GM23338 (cell line): ENCODE data around the gene SENP3. TPM values are rescaled to one million over a fixed set of nuclear protein-coding genes. Genes with fewer than 3 reads are reported as not detected.
A peak's percentile ranks its signal among the peaks of the same experiment; 100 is the strongest.

Experiments used
- ATAC-seq: fragments of 200-7000 bp; cut with Tn5 transposase; 3 replicates; pipeline ENCODE4 v1.9.1; 2020
- DNase-seq: peaks from one replicate; pipeline ENCODE4 v3.0.0-alpha.2; 2015; ENCODE audit warnings: low spot score
- H2AFZ ChIP-seq: fragments of 200-600 bp; sonication (generic); 2 replicates; pipeline ENCODE4 v1.8.0; 2016; ENCODE audit warnings: antibody characterized with exemption, mild to moderate bottlenecking, moderate library complexity
- H3F3A ChIP-seq: fragments of 200-600 bp; sonication (generic); replicated peaks from 2 replicates; pipeline ENCODE4 v1.8.0; 2017; ENCODE audit warnings: antibody characterized with exemption, mixed run types, low read depth
- H3K27ac ChIP-seq: fragments of 200-600 bp; sonication (generic); 2 replicates; pipeline ENCODE4 v1.6.1; 2016; ENCODE audit warnings: low read depth
- H3K27me3 ChIP-seq: fragments of 200-600 bp; sonication (generic); 2 replicates; pipeline ENCODE4 v1.8.0; 2016; ENCODE audit warnings: mild to moderate bottlenecking, mixed run types, moderate library complexity; ENCODE audit not compliant: insufficient read depth
- H3K36me3 ChIP-seq: fragments of 200-600 bp; sonication (generic); 2 replicates; pipeline ENCODE4 v1.8.0; 2016; ENCODE audit warnings: mild to moderate bottlenecking; ENCODE audit not compliant: insufficient read depth
- H3K4me1 ChIP-seq: fragments of 200-600 bp; sonication (generic); 2 replicates; pipeline ENCODE4 v1.8.0; 2016; ENCODE audit warnings: mild to moderate bottlenecking, moderate library complexity; ENCODE audit not compliant: insufficient read depth
- H3K4me2 ChIP-seq: fragments of 200-600 bp; sonication (generic); 2 replicates; pipeline ENCODE4 v1.7.1; 2017; ENCODE audit warnings: mixed run types
- H3K4me3 ChIP-seq: fragments of 200-600 bp; sonication (generic); 2 replicates; pipeline ENCODE4 v1.6.1; 2016; ENCODE audit warnings: mixed run types
- H3K79me2 ChIP-seq: fragments of 200-600 bp; sonication (generic); replicated peaks from 2 replicates; pipeline ENCODE4 v1.8.0; 2017; ENCODE audit warnings: mild to moderate bottlenecking; ENCODE audit not compliant: insufficient read depth
- H3K9me2 ChIP-seq: fragments of 200-600 bp; sonication (generic); 2 replicates; pipeline ENCODE4 v1.8.0; 2017; ENCODE audit not compliant: insufficient read depth
- H4K20me1 ChIP-seq: fragments of 200-600 bp; sonication (generic); replicated peaks from 2 replicates; pipeline ENCODE4 v1.8.0; 2017; ENCODE audit warnings: mild to moderate bottlenecking; ENCODE audit not compliant: insufficient read depth
- H3K27ac Mint-ChIP-seq: 2 replicates; pipeline ENCODE4 v1.8.0; 2020; ENCODE audit warnings: inconsistent platforms, mild to moderate bottlenecking, moderate library complexity, mixed read lengths
- H3K27me3 Mint-ChIP-seq: 3 replicates; pipeline ENCODE4 v1.8.0; 2022; ENCODE audit warnings: low read depth, mild to moderate bottlenecking, moderate library complexity, mixed read lengths, inconsistent platforms; ENCODE audit not compliant: insufficient read depth, poor library complexity
- H3K36me3 Mint-ChIP-seq: 3 replicates; pipeline ENCODE4 v1.8.0; 2021; ENCODE audit warnings: low read depth, mild to moderate bottlenecking, inconsistent platforms, moderate library complexity, mixed read lengths
- H3K4me1 Mint-ChIP-seq: 3 replicates; pipeline ENCODE4 v1.8.0; 2020; ENCODE audit warnings: mild to moderate bottlenecking, inconsistent platforms, mixed read lengths
- H3K4me3 Mint-ChIP-seq: 3 replicates; pipeline ENCODE4 v1.8.0; 2021; ENCODE audit warnings: moderate library complexity, mild to moderate bottlenecking, inconsistent platforms, mixed read lengths
- H3K9me3 Mint-ChIP-seq: 3 replicates; pipeline ENCODE4 v1.8.0; 2020; ENCODE audit warnings: moderate library complexity, mild to moderate bottlenecking, inconsistent platforms, mixed read lengths
- CTCF ChIP-seq, 2 experiments: fragments of 200-600 bp in 1 of 2; sonication (generic) in 1 of 2; conservative IDR thresholded peaks; 2 replicates each; pipeline versions ENCODE4 v1.5.1 to v1.6.1; 2016 to 2017; ENCODE audit warnings: antibody characterized with exemption in 2 of 2, low read depth in 2 of 2, mild to moderate bottlenecking in 2 of 2, moderate library complexity in 1 of 2
- ETS1 ChIP-seq: IDR thresholded peaks from 2 replicates; pipeline ENCODE4 v1.6.1; 2016; ENCODE audit warnings: antibody characterized with exemption
- NANOG ChIP-seq: IDR thresholded peaks from 2 replicates; pipeline ENCODE4 v1.6.1; 2016; ENCODE audit warnings: antibody characterized with exemption, borderline replicate concordance
- REST ChIP-seq: IDR thresholded peaks from one replicate; pipeline ENCODE4 v1.6.1; 2018; ENCODE audit warnings: antibody characterized with exemption; ENCODE audit not compliant: unreplicated experiment
- ZNF114 ChIP-seq: fragments of 250-450 bp; sonication (Bioruptor Pico); IDR thresholded peaks from 2 replicates; pipeline ENCODE4 v1.5.0; 2020; ENCODE audit warnings: mild to moderate bottlenecking, moderate library complexity
- polyA plus RNA-seq: library from polyadenylated mRNA; unstranded; fragments of >200 nt; fragmentation: Nextera tagmentation; extraction: Ambion mirVana; gene quantifications from 2 replicates; pipeline ENCODE4 v1.2.1, GENCODE V29; 2016
- total RNA-seq: library from RNA; depleted of rRNA; stranded (reverse); fragments of >200 nt; shearing (Covaris generic); gene quantifications from 2 replicates; pipeline ENCODE4 v1.2.3, GENCODE V29; 2014

The SENP3 gene
- total and polyA plus RNA-seq, 2 experiments from 2014 or later, result 6.5 to 138 TPM

- no peak for TF ChIP-seq REST
- TF ChIP-seq NANOG, result no peak
These were observed 27.0 kb downstream of the SENP3 start (continued) for GRCh38 chr17:7588553-7589203.

- H3K4me3 Mint-ChIP-seq, result peak overlapping the region; percentile 69; the same call in 2 of the 3 replicates
- ATAC-seq (peak; percentile 77), DNase-seq (peak; percentile 94)
- Histone ChIP-seq H4K20me1 (no peaks in the 10 kb centered on the region), H3K4me1 (peaks cover 21% of the 10 kb centered on the region), H3K27ac (peak overlapping the region; percentile 90), H3K27me3 (no peaks in the 10 kb centered on the region), H3K36me3 (peaks cover 23% of the 10 kb centered on the region), H2AFZ (peak overlapping the region; percentile 74; the same call in 1 of the 2 replicates), H3F3A (peaks cover 34% of the 10 kb centered on the region), H3K9me2 (no peaks in the 10 kb centered on the region; the same call in 1 of the 2 replicates), H3K79me2 (peaks cover 19% of the 10 kb centered on the region), H3K4me2 (peak overlapping the region; percentile 99), H3K4me3 (peak overlapping the region; percentile 88)
- H3K27me3 Mint-ChIP-seq, result peaks cover 21% of the 10 kb centered on the region
- H3K9me3 Mint-ChIP-seq, result no peaks in the 10 kb centered on the region
- peaks cover 42% of the 10 kb centered on the region for H3K4me1 Mint-ChIP-seq
- TF ChIP-seq ZNF114, result no peak
- peak; percentile 72 to 86 for TF ChIP-seq CTCF (conservative IDR thresholded peaks at IDR 0.05; ENCODE audit: low read depth in 2 of 2)
- TF ChIP-seq ETS1, result no peak
- H3K27ac Mint-ChIP-seq, result peak overlapping the region; percentile 77; the same call in 1 of the 2 replicates
- H3K36me3 Mint-ChIP-seq, result peaks cover 60% of the 10 kb centered on the region
These were observed 27.6 kb downstream of the SENP3 start for GRCh38 chr17:7589204-7589868.
